Nasal cavity respiratory epithelium epithelial cell of viscerocranial mucosa (primary cell): ENCODE data around the gene RALA. TPM values are rescaled to one million over a fixed set of nuclear protein-coding genes. Genes with fewer than 3 reads are reported as not detected.

Experiments
- total RNA-seq: library from RNA; depleted of rRNA; stranded (reverse); fragments of >200 nt; gene quantifications from 2 replicates; pipeline ENCODE4 v1.2.3, GENCODE V29; 2014

RALA gene
- total RNA-seq, result 23.2 and 33.0 TPM in 2 replicates

GRCh38 chr7:39623047-39623731 is at the start of gene RALA:
Gene RALA (plus strand): TSS chr7:39623572. CDS start chr7:39686668, 63,096 bp downstream.

Other genes starting within 250 kb of the RALA start
- gene YAE1, start 57.2 kb upstream of the RALA start, total RNA-seq, result 17.8 and 30.5 TPM in 2 replicates